Testis (tissue), 3 donors: ENCODE data around the gene FBXW7. TPM values are rescaled to one million over a fixed set of nuclear protein-coding genes. Genes with fewer than 3 reads are reported as not detected.

Experiments used
- DNase-seq: peaks from one replicate; pipeline ENCODE4 v3.0.0-alpha.2; 2019
- H3K27ac ChIP-seq, 2 donors: fragments of 200-600 bp; sonication (generic); one replicate each; pipeline ENCODE4 v1.5.1; 2019
- H3K27me3 ChIP-seq: fragments of 200-600 bp; sonication (generic); one replicate; pipeline ENCODE4 v1.5.1; 2019
- H3K36me3 ChIP-seq: fragments of 200-600 bp; sonication (generic); one replicate; pipeline ENCODE4 v1.5.1; 2017; ENCODE audit warnings: low read depth; ENCODE audit errors: missing control alignments
- H3K4me1 ChIP-seq: fragments of 200-600 bp; sonication (generic); one replicate; pipeline ENCODE4 v1.5.1; 2019
- H3K4me3 ChIP-seq, 2 donors: fragments of 200-600 bp; sonication (generic); one replicate each; pipeline ENCODE4 v1.5.1; 2017 to 2019
- H3K9me3 ChIP-seq: fragments of 200-600 bp; sonication (generic); one replicate; pipeline ENCODE4 v1.5.1; 2017
- POLR2A ChIP-seq: fragments of 450-650 bp; IDR thresholded peaks from one replicate; pipeline ENCODE4 v1.6.1; 2017; ENCODE audit warnings: antibody characterized with exemption, mild to moderate bottlenecking, moderate library complexity
- WGBS, 2 donors: methylation state at CpG; one replicate each; pipeline ENCODE4 v1.1.5; 2018; 5-methylcytosine and 5-hydroxymethylcytosine counted together
- intact Hi-C: fragments of 100-400 bp; cut with DNase I; formaldehyde crosslinking; loops from one replicate; pipeline ENCODE4 v1.15.1; 2023; ENCODE audit warnings: low total_unique reads
- polyA plus RNA-seq: library from polyadenylated mRNA; stranded (reverse); fragments of 350-450 nt; fragmentation: Illumina TruSeq; extraction: RNeasy Lipid Tissue Mini Kit (QIAGEN cat#74804); gene quantifications from one replicate; pipeline ENCODE4 v1.2.3, GENCODE V29; 2014; ENCODE audit warnings: low read depth, low replicate concordance; ENCODE audit not compliant: insufficient read depth
- total RNA-seq, 2 donors: library from RNA; depleted of rRNA; stranded (reverse); fragments of >200 nt; gene quantifications; one replicate each; pipeline ENCODE4 v1.2.3, GENCODE V29; 2016
- TF ChIP-seq, protein P1 (sequence below), 3 experiments: fragments of 450-650 bp in 2 of 3; fragments of 200-600 bp in 1 of 3; sonication (generic) in 1 of 3; IDR thresholded peaks; one replicate each; pipeline ENCODE4 v1.5.1; 2016 to 2019; ENCODE audit warnings: antibody characterized with exemption in 3 of 3, mild to moderate bottlenecking in 2 of 3, moderate library complexity in 1 of 3

Gene FBXW7
- total and polyA plus RNA-seq, 3 donors from 2014 or later = 44.8 to 68.5 (median 55.4) TPM

DNA sequence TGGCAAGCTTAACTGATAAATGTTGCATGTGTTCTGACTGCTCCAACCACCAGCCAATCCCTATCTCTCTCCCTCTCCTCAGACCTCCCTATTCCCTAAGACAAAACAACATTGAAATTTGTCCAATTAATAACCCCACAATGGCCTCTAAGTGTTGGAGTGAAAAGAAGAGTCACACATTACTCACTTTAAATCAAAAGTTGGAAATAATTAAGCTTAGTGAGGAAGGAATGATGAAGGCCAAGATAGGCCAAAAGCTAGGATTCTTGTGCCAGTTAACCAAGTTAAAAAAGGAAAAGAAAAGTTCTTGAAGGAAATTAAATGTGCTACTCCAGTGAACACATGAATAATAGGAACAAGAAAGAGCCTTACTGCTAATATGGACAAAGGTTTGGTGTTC, 55.6 kb downstream of the FBXW7 start:
- TF ChIP-seq, protein P1, sequence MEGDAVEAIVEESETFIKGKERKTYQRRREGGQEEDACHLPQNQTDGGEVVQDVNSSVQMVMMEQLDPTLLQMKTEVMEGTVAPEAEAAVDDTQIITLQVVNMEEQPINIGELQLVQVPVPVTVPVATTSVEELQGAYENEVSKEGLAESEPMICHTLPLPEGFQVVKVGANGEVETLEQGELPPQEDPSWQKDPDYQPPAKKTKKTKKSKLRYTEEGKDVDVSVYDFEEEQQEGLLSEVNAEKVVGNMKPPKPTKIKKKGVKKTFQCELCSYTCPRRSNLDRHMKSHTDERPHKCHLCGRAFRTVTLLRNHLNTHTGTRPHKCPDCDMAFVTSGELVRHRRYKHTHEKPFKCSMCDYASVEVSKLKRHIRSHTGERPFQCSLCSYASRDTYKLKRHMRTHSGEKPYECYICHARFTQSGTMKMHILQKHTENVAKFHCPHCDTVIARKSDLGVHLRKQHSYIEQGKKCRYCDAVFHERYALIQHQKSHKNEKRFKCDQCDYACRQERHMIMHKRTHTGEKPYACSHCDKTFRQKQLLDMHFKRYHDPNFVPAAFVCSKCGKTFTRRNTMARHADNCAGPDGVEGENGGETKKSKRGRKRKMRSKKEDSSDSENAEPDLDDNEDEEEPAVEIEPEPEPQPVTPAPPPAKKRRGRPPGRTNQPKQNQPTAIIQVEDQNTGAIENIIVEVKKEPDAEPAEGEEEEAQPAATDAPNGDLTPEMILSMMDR (IDR thresholded peaks at IDR 0.05) = no peak
- no peak for TF ChIP-seq POLR2A
- intact Hi-C loops = no loop called here
- no peak overlapping the region for H3K27ac ChIP-seq
- H3K9me3 ChIP-seq = no peaks in the 10 kb centered on the region
- no peak for DNase-seq
- no peak overlapping the region for H3K4me3 ChIP-seq
- H3K36me3 ChIP-seq = no peaks in the 10 kb centered on the region
- no peaks in the 10 kb centered on the region for H3K4me1 ChIP-seq
- H3K27me3 ChIP-seq = no peaks in the 10 kb centered on the region

DNA sequence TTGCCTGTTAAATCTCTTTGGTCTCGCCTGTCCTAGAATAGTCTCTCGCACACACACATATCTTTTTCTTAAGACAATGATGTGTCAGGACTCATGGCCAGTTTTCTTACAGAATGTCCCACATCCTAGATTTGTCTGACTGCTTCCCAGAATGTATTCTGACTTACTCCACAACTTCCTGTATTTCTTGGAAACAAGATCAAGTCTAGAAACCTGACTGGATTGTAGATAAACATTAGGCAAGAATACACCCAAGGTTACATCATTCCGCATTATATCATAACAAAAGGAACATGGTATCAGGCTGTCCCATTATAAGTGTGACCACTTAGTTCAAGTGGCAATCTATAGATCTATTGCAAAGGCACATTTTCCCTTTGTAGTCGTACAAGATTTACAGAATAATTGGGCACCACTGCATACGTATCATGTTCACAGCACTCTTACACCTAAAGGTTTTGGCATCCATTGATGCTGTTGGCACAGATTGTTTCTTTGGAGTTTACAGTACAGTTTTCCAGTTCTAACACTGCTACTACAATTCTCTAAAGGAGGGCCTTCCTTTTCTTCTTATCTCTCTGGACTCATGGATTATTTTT, 56.4 kb downstream of the FBXW7 start:
- DNase-seq = no peak
- intact Hi-C loops = no loop called here
- H3K27me3 ChIP-seq = no peaks in the 10 kb centered on the region
- no peaks in the 10 kb centered on the region for H3K36me3 ChIP-seq
- H3K27ac ChIP-seq = no peak overlapping the region
- H3K4me3 ChIP-seq = no peak overlapping the region
- H3K9me3 ChIP-seq = no peaks in the 10 kb centered on the region
- no peak for TF ChIP-seq POLR2A
- TF ChIP-seq, protein P1 (IDR thresholded peaks at IDR 0.05) = no peak
- WGBS, 2 donors = 86 to 91% methylated on average over 5 of the region's 5 CpGs
- H3K4me1 ChIP-seq = no peaks in the 10 kb centered on the region

DNA sequence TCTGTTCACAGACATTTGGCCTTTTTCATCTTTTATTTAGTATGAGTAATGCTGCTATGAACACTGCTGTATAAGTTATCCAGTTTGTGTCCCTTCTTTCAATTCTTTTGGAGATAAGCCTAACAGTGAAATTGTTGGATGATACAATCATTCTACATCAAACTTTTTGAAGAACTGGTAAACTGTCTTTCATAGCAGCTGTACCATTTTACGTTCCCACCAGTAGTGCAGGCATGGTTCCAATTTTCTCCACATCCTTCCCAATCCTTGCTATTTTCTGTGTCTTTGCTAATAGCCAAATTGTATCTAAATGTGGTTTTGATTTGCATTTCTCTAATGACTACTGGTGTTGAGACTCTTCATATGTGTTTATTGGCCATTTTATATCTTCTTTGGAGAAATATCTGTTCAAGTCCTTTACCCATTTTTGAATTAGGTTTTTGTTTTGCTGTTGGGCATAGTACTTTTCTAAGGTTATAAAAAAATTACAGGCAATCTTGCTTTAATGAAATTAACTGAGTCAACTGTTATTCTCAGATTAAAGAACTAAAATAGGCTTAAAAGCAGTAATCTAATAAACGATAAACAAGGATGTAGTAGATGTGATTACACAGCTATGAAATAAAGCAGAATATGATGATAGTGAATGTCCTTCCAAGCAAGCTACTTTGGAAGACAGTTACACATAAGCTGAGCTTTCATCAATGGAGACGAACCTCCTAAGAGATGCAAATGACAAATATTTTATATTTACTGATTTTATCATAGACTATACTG, 57.2 kb downstream of the FBXW7 start:
- Histone ChIP-seq H3K4me1 (no peaks in the 10 kb centered on the region), H3K9me3 (no peaks in the 10 kb centered on the region), H3K4me3 (no peak overlapping the region), H3K36me3 (no peaks in the 10 kb centered on the region), H3K27me3 (no peaks in the 10 kb centered on the region), H3K27ac (no peak overlapping the region)
- no peak for TF ChIP-seq POLR2A
- TF ChIP-seq, protein P1 (IDR thresholded peaks at IDR 0.05) = no peak
- intact Hi-C loops = no loop called here
- DNase-seq = no peak
- WGBS, 2 donors = 87 to 90% methylated on average over 3 of the region's 3 CpGs

- Histone ChIP-seq H3K27ac (no peak overlapping the region), H3K4me1 (no peaks in the 10 kb centered on the region), H3K4me3 (no peak overlapping the region), H3K27me3 (no peaks in the 10 kb centered on the region), H3K36me3 (no peaks in the 10 kb centered on the region), H3K9me3 (no peaks in the 10 kb centered on the region)
- 88 to 93% methylated on average over 2 of the region's 2 CpGs for WGBS, 2 donors
- DNase-seq = no peak
- TF ChIP-seq POLR2A = no peak
- TF ChIP-seq, protein P1 (IDR thresholded peaks at IDR 0.05) = no peak
- intact Hi-C loops = no loop called here
Observed at GRCh38 chr4:152476796-152477195, 59.1 kb downstream of the FBXW7 start.
